ENCODE results near the gene LRRC1.

LRRC1 gene

GRCh38 chr6:53877151-53877550 lies 82.3 kb downstream of the LRRC1 start:
- H3K4me3 ChIP-seq (ENCODE audit: low read depth, low read length), result no peak overlapping the region

DNA sequence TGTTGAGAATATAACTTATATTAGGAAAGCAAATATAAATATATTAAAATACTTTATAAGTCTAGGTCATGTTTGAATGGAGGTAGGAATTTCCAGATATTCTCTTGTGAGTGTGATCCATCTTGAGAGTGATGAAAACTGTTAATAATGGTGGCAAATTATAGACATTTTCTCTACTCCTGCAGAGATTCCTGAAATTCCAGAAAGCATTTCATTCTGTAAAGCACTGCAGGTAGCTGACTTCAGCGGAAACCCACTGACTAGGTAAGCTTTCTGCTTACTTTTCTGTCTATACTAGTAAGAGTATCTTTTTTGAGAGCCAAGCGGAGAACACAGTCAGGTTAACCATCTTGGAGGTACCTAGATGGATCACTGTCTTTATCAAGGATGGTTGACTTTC lies 84.0 kb downstream of the LRRC1 start:
- H3K4me3 ChIP-seq (ENCODE audit: low read depth, low read length), result no peak overlapping the region

DNA sequence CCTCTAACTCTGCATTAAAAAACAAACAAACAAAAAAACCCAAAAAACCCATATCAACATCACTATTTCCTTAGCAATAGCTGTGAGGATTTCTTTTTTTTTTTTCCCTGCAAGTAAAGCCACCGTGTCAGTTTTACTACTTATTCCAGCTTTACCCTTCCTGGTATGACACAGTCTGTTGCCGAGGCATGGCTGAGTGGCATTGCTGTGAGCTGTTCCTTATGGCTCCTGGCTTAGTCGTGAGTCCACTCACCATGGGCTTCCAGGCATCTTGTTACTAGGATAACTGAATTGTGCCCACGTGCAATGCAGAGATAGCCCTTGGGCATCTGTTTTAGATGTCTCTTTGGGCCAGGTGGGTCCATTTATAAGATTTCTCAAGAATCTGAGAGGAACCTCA lies 84.8 kb downstream of the LRRC1 start:
- H3K4me3 ChIP-seq (ENCODE audit: low read depth, low read length), result no peak overlapping the region

- no peak overlapping the region for H3K4me3 ChIP-seq (ENCODE audit: low read depth, low read length)
Observed at GRCh38 chr6:53887316-53887715, 92.5 kb downstream of the LRRC1 start.

- H3K4me3 ChIP-seq (ENCODE audit: low read depth, low read length), result no peak overlapping the region
Observed at GRCh38 chr6:53888931-53889330, 94.1 kb downstream of the LRRC1 start.

DNA sequence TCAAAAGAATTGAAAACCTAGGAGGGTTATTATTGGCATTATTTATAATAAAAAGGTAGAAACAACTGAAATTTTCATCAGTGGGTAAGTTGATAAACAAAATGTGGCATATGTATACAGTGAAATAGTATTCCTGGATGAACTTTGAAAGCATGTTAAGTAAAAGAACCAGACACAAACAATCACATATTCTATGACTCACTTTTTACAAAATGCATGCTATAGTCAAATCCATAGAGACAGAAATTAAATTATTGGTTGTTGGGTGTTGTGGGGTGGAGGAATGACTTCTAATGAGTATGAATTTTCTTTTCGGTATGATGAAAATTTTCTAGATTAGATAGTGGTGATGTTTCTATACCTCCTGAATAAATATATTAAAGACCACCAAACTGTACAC lies 94.6 kb downstream of the LRRC1 start:
- H3K4me3 ChIP-seq (ENCODE audit: low read depth, low read length), result no peak overlapping the region

GRCh38 chr6:53892707-53893106 lies 97.9 kb downstream of the LRRC1 start:
- H3K4me3 ChIP-seq (ENCODE audit: low read depth, low read length), result no peak overlapping the region

- H3K4me3 ChIP-seq (ENCODE audit: low read depth, low read length), result no peak overlapping the region
Observed at GRCh38 chr6:53894091-53894490, 99.3 kb downstream of the LRRC1 start.

- no peak overlapping the region for H3K4me3 ChIP-seq (ENCODE audit: low read depth, low read length)
Observed at GRCh38 chr6:53896196-53896595, 101.4 kb downstream of the LRRC1 start.

GRCh38 chr6:53898026-53898795 lies 103.4 kb downstream of the LRRC1 start:
- H3K4me3 ChIP-seq (ENCODE audit: low read depth, low read length), result no peak overlapping the region

GRCh38 chr6:53899512-53899911 lies 104.7 kb downstream of the LRRC1 start:
- H3K4me3 ChIP-seq (ENCODE audit: low read depth, low read length), result no peak overlapping the region

GRCh38 chr6:53903357-53903756 lies 108.6 kb downstream of the LRRC1 start:
- no peak overlapping the region for H3K4me3 ChIP-seq (ENCODE audit: low read depth, low read length)

DNA sequence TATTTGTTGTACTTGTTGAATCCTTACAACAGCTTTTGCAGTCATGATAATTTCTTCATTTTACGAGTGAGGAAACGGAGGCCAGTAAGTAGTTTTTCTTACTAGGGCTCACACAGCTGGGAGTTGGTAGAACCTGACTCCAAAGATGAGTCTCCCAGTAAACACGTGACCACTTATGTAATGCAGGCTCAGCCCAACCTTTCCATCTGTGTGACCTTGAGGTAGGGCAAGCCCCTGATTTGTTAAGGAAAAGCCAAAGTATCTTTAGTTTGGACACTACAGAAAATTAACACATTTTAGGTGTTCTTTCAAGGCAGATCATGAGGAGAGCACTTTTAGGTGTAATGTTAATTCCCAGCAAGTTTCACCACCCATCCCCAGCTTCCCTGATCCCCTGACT lies 111.3 kb downstream of the LRRC1 start:
- no peak overlapping the region for H3K4me3 ChIP-seq (ENCODE audit: low read depth, low read length)

GRCh38 chr6:53906842-53907241 lies 112.0 kb downstream of the LRRC1 start:
- no peak overlapping the region for H3K4me3 ChIP-seq (ENCODE audit: low read depth, low read length)

GRCh38 chr6:53910834-53911233 lies 116.0 kb downstream of the LRRC1 start:
- H3K4me3 ChIP-seq (ENCODE audit: low read depth, low read length), result no peak overlapping the region

DNA sequence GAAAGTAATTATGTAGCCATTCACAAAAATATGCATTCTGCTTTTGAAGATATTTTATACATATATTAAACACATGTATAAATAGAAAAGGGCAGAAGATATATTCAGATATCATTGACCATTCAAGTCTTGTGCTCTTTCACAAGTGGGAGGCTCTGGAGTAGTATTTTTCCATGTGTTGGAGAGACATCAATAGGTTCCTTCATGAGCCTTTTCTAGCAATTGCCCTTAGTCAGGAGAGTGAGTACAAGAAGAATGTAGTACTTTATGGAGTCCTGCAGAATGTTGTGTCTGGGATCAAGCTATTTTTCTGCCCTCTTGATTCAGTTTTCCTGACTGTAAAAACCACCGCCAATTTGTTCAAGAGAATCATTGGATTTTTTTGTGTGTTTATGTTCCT lies 117.9 kb downstream of the LRRC1 start:
- H3K4me3 ChIP-seq (ENCODE audit: low read depth, low read length), result no peak overlapping the region

DNA sequence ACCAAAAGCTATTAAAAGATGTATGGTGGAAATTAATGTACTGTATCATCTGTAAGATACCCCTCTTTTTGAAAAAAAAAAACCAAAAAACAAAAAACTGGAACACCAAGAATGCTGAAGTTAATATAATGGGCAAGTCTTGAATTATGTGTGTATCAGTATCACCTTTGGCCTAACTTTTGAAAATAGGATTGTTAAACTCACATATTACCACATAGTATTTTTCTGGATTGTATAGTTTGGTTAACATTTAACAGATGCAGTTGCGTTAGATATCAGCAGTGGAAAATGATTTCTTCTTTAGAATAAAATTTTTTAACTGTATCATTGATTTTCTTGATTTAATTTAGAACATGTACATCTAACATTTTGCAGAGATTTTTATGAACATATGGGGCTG lies 118.5 kb downstream of the LRRC1 start:
- H3K4me3 ChIP-seq (ENCODE audit: low read depth, low read length), result no peak overlapping the region

GRCh38 chr6:53915026-53915691 lies 120.4 kb downstream of the LRRC1 start:
- H3K4me3 ChIP-seq (ENCODE audit: low read depth, low read length), result no peak overlapping the region

DNA sequence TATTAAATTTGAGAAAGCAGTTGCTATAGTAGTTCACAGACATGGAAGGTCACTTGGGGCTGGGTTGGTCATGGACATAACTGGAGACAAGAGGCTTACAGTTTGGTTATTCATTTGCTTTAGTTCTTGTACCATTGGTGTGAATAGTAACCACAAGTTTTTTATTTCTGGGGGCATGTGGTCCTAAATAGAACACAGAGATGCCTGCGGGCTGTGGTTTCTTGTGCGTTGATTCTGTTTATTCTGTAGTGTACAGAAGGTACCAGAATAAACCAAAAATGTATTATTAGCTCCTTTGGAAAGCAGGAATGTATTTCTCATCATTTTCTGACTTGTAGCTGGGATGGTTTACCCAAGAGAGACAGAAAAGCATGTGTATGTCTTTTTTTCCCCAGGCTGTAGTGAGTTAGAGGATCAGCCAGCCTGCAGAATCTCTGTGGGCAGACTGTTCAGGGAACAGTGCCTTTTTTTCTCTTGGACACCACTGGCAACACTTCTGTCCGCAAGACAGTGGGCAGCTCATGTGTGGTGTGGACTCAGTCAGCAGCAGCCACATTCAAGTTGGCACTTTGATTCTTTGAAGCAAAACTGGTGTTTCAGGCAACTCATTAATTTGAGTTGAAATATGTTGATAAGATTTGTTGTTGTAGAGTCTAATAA lies 122.1 kb downstream of the LRRC1 start:
- H3K4me3 ChIP-seq (ENCODE audit: low read depth, low read length), result no peak overlapping the region

DNA sequence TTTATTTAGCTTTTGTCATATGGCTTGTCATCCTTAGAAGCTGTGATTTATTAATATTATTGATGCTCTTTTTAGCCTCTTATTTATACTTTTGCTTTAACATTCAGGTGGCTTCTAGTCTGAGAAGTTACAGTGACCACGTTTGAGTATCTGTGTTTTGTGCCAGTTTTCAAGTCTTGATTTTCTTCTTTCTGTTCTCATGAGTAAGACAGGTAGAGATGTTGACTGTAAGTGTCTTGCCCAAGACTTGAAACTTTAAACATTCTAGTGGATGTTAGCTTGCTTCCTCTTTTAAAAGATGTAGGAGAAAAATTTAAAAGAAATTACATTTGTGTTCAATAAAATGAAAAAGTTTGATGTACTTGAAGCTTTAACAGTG lies 122.6 kb downstream of the LRRC1 start:
- H3K4me3 ChIP-seq (ENCODE audit: low read depth, low read length), result no peak overlapping the region

GRCh38 chr6:53918854-53919510 lies 124.2 kb downstream of the LRRC1 start:
- no peak overlapping the region for H3K4me3 ChIP-seq (ENCODE audit: low read depth, low read length)
